Middle frontal gyrus (tissue), 1 donor: ENCODE data around the gene AIRE.
"Not testable (repeated sequence)": the region's sequence is repeated elsewhere in the genome, so short reads cannot be mapped to it uniquely, and the experiment has no call there.

Source experiments
- DNase-seq: peaks from one replicate; pipeline ENCODE4 v3.0.0-alpha.2; 2015; ENCODE audit warnings: low spot score; ENCODE audit errors: extremely low spot score

The AIRE gene

DNA sequence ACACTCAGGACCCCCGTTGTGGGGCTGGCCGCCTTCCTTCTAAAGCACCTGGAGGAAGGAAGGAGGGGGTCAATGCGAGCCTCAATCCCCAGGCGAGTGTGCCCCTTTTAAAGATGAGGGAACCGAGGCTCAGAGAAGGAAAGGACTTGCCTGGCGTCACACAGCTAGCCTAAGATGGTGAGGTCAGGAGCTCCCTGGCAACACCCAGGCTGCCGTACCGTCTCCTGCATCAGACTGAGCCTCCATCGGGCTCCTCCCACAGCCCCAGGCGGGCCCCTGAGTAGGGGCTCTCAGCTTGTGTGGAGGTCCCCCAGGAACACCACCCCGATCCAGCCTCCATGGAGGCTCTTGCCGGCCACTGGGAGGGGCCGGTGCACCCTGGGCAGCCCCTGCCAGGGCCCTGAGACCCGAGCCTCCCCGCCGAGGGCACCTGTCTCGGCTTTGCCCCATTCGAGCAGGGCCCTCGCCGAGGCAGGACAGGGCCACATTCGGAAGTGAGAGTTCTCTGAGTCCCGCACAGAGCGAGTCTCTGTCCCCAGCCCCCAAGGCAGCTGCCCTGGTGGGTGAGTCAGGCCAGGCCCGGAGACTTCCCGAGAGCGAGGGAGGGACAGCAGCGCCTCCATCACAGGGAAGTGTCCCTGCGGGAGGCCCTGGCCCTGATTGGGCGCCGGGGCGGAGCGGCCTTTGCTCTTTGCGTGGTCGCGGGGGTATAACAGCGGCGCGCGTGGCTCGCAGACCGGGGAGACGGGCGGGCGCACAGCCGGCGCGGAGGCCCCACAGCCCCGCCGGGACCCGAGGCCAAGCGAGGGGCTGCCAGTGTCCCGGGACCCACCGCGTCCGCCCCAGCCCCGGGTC is at the start of gene AIRE:
Gene AIRE, plus strand, starts transcription at position 739 of the 855 bp plus-strand sequence. CDS start 131 bp downstream, outside the sequence.
- no peak for DNase-seq

DNA sequence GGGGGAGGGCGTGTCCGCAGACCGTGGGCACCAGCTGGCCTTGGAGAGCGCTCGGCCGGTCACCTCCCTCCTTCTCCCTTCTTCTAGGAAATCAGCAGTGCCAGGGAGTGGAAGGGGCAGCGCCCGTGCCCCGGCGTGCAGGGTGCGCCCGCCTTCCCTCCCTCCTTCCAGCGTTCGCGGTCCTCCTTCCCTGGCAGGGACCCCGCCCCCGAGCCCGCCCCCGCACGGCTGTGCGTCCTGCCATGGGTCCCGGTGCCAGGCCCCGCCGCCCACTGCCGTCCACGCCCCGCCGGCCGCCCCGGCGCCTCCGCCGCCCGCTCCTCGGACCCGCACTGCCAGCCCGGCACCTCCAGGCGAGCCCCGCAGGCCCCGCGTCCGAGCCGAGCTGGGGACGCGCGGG is 45.3 kb upstream of the AIRE start:
- not testable (repeated sequence) for DNase-seq

DNA sequence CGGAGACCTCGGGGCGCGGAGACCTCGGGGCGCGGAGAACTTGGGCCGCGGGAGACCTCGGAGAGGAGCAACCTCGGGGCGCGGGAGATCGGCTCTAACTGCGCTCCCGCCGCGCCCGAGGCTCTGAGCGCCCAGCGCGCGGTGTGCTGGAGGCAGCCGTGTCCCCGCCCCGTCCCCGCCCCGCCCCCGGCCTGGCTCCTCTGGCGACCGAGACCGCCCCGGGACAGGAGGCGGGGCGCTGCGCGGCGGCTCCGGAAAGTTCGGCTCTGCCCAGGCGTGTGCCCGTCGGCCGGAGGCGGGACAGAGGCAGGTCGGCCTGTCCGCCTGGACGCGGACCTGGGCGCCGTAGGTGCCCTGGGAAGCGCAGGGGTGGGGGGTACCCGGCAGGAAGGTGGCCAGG is 44.8 kb upstream of the AIRE start, which contains the start of gene ICOSLG:
Gene ICOSLG, minus strand, starts transcription at position 102 of the 400 bp plus-strand sequence. CDS start 126 bp downstream, outside the sequence.
- DNase-seq: not testable (repeated sequence)

DNA sequence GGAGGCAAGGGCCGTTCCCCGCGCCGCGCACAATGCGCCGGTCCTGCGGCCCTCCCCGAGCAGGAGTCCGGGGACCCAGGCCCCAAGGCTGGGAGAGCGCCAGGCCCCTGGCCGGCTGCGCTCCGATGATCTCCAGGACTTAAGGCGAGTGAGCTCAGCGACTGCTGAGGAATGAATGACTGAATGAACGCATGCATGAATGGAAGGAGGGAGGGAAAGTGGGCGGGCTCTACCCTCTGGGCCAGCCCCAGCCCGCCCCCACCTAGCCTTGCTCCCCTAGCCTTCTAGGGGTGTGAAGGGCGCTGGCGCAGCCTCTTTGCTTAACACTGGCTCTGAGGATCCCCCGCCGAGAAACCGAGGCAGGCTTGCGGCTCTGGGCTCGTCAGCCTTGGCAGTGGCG is 44.4 kb upstream of the AIRE start:
- not testable (repeated sequence) for DNase-seq

DNA sequence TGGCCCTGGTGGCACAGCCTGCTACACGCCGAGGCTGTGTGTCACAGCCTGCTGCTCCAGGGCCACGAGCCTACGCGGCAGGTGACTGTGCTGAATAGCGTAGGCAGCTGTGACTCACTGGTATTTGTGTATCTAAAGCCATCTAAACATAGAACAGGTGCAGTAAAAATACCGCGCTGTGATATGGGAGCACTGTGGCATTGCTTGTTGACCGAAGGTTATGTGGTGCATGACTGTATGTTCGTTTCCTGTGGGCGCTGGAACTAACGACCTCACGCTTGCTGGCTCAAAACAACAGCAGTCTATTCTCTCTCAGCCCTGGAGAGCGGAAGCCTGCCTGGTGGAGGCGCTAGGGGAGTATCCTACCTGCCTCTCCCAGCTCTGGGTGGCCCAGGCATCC is 41.7 kb upstream of the AIRE start:
- DNase-seq: not testable (repeated sequence)

DNA sequence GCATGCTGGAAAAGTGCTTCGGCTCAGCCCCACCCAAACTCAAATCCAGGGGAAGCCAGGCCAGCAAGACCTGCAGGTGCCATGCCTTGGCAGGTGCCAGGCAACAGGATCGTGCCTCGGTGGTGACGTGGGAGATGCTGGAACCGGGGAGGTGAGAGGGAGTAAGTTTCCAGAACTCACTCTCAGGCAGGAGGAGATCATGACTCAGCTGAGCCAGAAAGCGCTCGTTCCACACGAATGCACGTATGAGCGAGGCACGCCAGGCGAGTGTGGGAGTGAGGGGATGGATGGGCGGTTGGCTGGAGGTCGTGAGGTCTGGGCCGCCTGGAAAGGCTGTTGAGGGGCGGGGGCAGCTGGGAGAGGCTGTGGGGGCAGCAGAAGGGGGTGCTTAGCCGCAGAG is 37.8 kb upstream of the AIRE start:
- DNase-seq: not testable (repeated sequence)

DNA sequence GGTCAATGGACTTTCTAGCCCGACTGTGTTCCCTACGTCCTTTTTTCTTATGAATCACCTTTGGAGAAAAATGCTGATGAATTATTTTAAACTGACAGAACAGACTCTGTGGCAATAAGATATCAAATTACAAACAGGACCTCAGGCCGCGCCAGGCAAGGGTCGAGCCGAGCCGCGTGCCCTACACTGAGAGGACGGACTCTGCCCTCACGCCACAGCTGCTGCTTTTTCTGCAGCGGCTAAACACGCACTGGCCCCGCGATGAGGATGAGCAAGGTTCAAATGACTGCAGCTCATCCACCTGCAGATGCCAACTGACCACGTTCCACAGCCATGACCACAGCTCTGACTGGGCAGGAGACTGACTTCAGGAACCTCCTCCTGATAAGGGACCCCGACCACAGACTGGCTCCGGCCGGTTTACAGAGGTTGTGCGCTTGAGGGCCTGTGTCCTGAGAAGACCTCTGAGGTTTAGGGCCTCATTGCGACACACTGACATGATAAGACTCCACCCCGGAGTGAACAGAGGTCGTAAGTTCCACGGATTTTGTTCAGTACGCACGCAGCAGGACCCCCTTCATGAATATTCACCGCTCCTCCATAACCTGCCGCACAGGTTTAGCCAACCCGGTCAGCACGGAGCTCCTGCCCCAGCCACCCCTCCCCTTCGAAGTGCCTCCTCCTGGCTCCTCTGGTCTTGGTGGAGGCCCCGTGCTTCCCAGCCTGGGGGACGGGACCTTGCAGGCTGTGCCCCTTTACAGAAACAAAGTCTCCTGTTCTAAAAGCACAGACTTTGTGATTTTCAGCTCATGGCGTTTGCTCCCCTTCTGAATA is 36.3 kb upstream of the AIRE start:
- DNase-seq: not testable (repeated sequence)

DNA sequence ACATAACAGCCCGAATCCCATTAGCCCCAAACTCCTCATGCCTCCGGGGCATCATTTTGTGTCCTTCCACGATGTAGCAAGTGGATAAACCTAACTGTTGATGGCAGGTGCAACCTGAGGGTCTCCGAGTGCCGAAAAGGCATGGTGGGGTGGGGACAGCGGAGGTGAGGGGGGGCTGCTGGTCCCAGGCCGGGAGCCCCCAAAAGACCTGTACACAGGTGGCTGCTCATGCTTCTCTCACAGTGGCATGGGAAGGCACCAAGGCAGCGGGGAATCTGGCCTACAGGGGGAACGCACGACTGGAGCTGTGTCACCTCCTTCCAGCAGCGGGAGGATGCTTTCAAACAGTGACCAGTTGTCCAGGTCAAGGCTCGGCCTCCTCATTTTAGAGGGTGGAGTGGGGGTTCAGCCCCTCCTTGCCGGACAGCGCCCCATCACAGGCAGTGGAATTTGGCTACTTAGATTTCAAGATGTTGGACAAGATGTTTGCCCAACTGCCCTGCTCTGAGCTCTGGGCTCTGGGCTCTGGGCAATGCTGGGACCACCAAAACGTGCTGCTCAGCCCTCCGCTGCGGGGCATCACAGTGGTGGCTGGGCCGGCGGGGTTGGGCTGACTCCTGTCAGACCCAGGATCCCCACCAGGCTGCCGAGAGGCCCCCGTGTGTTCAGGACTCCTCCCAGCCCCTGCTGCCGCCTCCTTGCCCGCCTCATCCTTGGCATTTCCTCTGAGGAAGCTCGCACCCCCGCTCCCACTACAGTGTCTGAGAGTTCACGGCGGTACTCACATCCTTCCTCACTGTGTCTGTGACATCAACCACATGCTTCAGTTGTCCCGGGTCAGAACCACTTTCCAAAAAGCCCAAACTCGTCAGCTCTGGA is 31.6 kb upstream of the AIRE start:
- DNase-seq: no peak

DNA sequence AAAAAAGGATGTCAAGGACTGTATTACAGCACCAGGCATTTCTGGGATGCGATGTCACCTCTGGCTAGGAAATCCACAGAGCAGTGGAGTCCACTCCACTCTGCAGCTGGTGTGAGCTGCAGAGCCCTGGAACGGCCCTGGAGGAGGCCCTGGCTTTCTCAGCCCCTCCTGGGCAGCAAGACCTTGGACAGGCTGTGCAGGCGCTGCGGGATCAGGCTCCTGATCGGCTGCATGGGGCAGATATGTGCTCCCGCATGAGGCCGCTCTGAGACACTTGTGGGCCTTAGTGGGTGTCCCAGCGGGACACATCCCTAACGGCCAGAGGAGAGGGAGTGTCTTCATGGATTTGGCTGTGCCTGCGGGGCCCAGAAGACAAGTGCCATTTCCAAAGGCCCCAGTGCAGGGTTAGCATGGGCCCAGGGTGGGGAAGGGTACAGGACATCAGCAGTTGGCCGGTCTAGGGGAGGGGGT is 30.1 kb upstream of the AIRE start:
- no peak for DNase-seq

DNA sequence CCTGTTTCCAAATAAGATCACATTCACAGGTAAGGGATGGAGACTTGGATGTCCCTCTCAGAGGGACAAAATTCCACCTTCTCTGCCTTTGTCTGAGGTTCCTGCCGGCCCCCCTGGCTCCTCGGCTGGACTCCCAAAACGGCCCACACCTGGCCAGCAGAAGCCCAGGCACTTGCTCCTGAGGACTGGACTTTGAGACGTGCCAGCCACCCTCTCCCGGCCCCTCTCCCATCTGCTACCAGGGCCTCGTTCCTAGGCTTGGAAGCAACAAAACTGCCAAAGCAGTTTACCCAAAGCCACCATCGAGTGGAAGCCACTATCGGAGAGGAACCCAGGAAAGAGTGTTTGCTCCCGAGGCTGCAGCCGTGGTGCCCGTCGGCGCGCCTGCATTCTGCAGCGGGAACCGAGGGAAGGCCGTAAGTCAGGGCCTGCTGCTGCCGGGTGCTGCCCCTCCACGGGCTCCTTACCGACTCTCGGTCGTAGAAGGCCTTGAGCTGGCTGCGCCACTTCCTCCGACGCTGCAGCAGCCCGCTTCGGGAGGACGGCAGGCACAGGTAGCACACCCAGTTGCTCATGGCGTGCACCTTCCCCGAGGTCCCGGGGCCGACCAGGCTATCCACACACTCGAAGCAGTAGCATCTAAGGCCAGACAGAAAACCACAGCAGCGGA is 27.5 kb upstream of the AIRE start:
- no peak for DNase-seq

DNA sequence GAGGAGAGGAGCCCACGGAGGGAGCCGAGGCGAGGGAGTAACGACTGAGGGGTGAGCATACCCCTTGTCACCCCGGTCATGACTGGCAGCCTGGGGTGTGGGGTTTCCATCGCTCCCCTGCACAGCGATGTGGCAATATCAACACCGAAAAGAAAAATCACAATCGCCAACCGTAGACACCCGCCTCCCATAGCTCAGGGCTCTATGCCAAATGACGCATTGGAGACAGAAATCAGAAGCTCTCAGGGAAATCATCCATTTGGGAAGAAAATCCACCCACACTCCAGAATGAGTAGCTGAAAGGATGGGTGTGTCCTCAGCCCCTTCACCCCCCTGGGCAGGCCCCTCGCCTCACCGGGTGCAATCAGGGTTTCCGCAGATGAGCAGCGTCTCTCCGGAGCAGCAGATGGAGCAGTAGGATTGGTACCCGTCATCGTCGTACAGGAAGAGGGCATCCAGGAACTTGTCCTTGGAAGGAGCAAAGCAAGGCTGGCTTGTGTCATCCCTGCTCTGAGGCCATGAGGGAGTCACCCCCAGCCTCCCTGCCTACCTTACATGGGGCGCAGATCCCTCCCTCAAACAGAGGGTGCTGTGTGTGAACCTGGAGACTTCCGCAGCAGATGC is 26.5 kb upstream of the AIRE start:
- DNase-seq: no peak

DNA sequence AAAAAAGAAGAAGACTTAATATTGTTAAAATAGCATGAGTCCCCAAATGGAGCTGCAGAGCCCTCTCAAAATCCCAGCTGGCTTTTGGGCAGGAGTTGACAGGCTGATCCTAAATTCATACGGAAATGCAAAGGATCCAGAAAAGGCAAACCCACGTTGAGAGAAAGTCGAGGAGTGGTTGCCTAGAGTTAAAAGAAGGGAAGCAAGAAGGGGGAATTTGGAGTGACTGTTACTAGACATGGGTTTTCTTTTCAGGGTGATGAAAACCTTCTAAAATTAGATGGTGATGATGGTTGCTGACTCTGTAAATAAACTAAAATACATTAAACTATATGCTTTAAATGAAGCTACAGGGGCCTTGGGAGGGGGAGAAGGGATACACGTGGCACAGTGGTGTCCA is 25.6 kb upstream of the AIRE start:
- DNase-seq: no peak

DNA sequence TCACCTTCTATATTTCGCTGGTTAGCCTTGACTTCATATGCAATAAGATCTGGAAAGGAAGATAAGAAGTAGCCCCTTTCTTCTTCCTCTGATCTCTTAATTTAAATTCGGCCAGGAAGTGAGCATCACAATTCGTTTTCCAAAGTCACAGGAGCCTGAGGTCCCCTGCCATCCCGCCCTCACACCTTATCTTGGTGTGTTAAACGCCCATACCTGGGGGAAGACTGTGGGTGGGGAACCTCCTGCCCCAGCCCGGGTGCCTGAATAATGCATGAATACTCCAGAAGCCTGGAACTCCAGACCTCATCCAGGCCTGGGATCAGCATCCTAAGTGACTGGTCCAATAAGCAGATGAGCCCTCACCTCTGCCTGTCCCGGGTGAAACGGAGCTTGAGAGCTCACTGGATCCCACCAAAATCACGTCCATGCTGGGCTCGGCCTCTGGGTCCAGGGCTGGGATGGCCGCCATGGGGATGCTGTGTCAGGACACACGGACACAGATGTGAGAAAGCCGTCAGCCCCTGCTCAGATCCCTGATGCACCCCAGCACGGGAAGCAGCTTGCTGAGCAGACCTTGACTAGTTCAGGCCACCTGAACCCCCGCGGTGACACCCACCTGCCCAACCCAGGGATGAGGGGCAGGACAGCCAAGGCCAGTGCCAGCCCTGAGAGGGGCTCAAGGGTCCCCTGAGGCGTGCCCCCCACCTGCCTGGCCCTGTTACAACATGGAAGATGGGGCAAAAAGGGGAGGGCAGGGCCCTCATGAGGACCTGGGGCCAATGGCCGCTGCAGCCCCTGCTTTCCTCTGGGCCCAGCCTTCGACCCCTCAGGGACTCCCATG is 24.7 kb upstream of the AIRE start:
- DNase-seq: no peak

DNA sequence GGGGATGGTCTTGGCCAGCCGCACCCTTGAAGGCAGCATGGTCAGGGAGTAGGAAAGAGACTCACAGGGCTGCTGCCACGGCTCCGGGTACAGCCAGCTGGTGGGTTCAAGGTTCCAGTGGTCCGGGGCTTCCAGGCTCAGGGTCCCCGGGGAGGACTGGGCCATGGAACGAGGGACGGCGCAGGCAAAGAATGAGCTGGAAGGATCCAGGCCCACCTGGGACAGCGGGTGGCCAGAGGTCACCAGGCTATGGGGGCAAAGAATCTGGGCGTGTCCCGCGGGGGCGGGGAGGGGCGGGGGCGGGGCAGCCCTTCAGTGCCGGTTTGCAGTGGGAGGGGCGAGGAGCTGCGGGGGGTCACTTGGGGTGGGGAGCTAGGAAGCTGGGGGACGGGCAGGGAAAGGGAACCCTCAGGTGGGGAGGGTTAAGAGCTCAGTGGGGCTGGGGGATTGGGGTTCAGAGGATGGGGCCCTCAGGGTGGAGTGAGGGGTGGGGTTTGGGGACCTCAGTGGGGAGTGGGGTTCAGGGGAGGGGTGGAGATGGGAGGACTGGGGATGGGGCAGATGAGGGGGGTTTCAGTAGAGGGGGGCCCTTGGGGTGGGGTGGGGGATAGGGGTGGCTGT is 23.9 kb upstream of the AIRE start, which contains the start of gene DNMT3L:
Gene DNMT3L, minus strand, starts transcription at position 223 of the 621 bp plus-strand sequence. CDS start 638 bp downstream, outside the sequence.
- no peak for DNase-seq

DNA sequence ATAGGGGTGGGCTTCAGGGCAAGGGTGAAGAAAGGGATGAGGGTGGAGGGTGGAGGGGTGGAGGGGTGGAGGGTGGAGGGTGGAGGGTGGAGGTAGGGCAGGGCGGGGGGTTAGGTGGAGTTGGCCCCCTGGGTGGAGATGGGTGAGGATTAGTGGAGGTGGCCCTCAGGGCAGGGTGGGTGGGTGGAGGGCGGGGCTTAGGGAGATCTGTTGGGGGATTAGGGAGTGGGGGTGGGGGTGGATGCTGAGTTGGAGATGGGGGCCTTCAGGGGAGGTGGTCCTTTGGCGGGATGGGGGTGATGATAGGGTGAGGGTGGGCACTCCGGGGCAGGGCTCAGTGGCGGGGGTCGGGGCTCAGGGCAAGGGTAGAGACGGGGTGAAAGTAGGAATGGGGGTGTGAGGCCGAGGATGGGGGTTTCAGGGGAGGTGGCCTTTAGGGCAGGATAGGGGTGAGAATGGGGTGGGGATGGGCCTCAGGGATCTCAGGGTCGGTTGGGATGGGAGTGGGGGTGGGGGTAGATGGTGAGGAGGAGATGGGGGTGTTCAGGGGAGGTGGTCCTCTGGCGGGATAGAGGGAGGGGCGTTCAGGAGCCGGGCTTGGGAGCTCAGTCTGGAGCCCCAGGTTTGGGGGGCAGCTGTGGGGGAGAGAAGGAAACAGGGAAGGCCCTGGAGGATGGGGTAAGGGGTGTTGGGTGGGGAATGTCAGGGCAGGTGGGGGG is 23.2 kb upstream of the AIRE start:
- DNase-seq: no peak

DNA sequence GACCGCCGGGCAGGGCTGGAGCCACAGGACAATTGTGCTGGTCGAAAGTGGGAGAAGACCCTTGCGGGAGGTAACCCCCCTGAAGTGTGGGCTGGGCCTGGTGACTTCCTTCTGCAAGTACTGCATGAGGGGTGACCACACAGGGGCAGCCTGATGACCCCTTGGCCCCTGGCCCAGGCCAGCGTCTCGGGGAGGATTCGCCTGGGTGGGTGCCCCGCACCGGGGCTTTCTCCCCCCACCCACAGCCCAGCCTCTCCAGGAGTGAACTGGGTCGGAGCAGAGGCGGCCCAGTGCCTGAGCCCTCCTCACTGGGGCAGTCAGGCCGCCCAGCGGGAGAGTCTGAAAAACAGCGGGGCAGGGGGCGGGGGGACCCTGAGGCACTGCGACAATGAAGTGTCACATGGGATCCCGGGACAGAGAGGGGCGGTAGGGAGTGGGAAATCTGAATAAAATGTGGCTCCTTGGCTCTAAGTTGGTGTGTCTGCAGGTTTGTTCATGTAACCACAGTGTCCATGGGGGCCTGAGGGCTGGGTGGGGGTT is 22.4 kb upstream of the AIRE start:
- no peak for DNase-seq

DNA sequence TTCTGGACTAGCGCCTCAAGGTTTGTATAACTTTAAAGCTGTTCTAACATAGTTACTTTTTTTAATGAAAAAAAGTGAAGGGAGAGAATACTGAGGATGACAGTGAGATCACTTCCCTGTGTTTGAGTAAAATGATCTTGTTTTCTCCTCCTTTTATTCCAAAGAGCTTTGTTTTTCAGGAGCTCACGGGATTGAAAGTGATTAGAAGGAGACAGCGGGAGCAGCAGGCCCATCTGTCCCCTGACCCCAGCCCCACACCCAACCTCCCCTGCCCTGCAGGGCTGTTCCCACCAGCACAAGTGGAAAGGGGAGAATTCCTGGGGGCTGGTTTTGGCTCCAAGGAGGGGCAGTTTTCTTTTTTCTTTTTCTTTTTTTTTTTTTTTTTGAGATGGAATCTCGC is 21.9 kb upstream of the AIRE start:
- DNase-seq: no peak
